ENCODE measurements around the gene ADGRL3. TPM values are rescaled to one million over a fixed set of nuclear protein-coding genes. Genes with fewer than 3 reads are reported as not detected.

Gene ADGRL3
- total RNA-seq, 4 donors from 2014 or later, result 6.1 to 26.0 (median 7.3) TPM

DNA sequence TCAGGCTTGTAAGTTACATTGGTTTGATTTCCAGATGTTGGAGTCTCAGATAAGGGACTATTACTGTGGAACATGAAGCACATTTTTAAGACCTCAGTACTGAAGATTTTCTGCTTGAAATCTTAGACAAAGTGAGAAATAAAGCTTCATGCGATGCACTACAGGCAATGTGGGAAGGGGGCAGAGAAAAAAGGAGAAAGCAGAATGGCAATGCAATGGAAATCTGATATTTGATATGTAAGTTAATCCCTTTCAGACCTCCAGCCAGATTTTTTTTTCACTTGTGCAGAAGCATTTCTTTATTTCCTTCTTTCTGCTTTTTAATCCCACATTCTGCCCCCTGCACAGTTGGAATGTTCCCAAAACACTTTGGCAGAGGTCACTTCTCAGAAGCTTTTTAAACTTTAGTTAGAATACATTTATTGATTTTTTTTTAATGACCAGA is 174.3 kb downstream of the ADGRL3 start:
- TF ChIP-seq EP300 (IDR thresholded peaks at IDR 0.05) (no peak), CTCF (IDR thresholded peaks at IDR 0.05) (no peak), POLR2AphosphoS5 (IDR thresholded peaks at IDR 0.05) (no peak), POLR2A (IDR thresholded peaks at IDR 0.05) (no peak)
- no peaks in the 10 kb centered on the region for H3K27me3 ChIP-seq
- peaks cover 0 to 12% (median 0%) of the 10 kb centered on the region in 3 donors for H3K9me3 ChIP-seq
- H3K27ac ChIP-seq, result no peak overlapping the region
- H3K4me1 ChIP-seq, result peaks cover 0 to 10% (median 0%) of the 10 kb centered on the region in 3 donors
- no peaks in the 10 kb centered on the region for H3K36me3 ChIP-seq
- H3K4me3 ChIP-seq, result no peak overlapping the region
- no peak for ATAC-seq
- 17 to 38% methylated on average over 1 of the region's 1 CpG for WGBS, 2 donors (ENCODE audit: low coverage in 1 of 2)

DNA sequence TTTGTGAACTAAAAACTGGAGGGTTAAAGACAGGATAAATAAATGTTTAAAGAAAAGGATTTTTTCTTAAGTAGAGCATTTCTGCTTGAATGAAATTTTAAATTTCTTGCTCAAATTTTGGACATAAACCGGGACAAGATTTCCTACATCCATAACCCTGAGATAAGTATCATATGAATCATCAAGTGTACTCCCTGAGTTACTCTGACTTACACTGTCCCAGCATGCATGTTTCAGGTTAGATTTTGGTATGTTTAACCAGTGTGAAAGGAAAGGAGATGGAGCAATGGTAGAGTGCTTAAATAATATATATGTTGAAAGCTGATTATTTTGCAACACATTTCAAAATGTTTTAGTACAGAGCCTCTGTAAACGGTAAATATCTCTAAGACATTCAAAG is 175.2 kb downstream of the ADGRL3 start:
- H3K4me1 ChIP-seq, result peaks cover 0 to 10% (median 0%) of the 10 kb centered on the region in 3 donors

GRCh38 chr4:61376301-61376700 is 176.2 kb downstream of the ADGRL3 start:
- Histone ChIP-seq H3K4me3 (no peak overlapping the region), H3K27ac (no peak overlapping the region)

More for the DNA sequence above, 175.2 kb downstream of the ADGRL3 start:
- Histone ChIP-seq H3K27me3 (no peaks in the 10 kb centered on the region), H3K36me3 (no peaks in the 10 kb centered on the region), H3K4me3 (no peak overlapping the region), H3K9me3 (peaks cover 0 to 12% (median 0%) of the 10 kb centered on the region in 3 donors), H3K27ac (no peak overlapping the region)
- WGBS, 2 donors (ENCODE audit: low coverage in 1 of 2), result 48 to 58% methylated on average over 2 of the region's 2 CpGs
- no peak for TF ChIP-seq POLR2A (IDR thresholded peaks at IDR 0.05)
- no peak for TF ChIP-seq CTCF (IDR thresholded peaks at IDR 0.05)
- TF ChIP-seq EP300 (IDR thresholded peaks at IDR 0.05), result no peak
- no peak for TF ChIP-seq POLR2AphosphoS5 (IDR thresholded peaks at IDR 0.05)
- no peak for ATAC-seq

DNA sequence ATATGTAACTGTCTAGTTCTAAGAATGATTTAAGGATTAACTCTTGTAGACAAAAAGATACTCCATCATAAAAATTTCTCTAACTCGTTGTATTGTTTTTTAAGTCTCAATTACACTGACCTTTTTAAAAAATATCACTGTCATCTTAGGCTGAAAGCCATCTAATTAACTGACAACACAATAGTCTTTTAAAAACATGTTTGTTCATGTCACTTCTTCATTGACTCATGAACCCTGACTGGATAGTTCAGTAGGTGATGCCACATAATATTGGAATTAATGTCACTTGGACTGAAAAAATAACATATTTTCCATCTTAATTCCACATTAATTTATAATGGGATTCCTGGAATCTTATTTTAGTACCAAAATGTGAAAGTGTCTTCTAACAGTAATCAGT is 179.3 kb downstream of the ADGRL3 start:
- Histone ChIP-seq H3K4me1 (peaks cover 0 to 8% (median 0%) of the 10 kb centered on the region in 3 donors), H3K4me3 (no peak overlapping the region), H3K27me3 (no peaks in the 10 kb centered on the region), H3K36me3 (no peaks in the 10 kb centered on the region), H3K9me3 (peaks cover 0 to 12% (median 0%) of the 10 kb centered on the region in 3 donors), H3K27ac (no peak overlapping the region)
- whole genome bisulfite sequencing, 2 donors (ENCODE audit: low coverage in 1 of 2), result 58 to 79% methylated on average over 1 of the region's 1 CpG
- TF ChIP-seq CTCF (IDR thresholded peaks at IDR 0.05), result no peak
- no peak for TF ChIP-seq POLR2A (IDR thresholded peaks at IDR 0.05)
- no peak for TF ChIP-seq EP300 (IDR thresholded peaks at IDR 0.05)
- ATAC-seq, result no peak

More at GRCh38 chr4:61376301-61376700, 176.2 kb downstream of the ADGRL3 start:
- no peak for TF ChIP-seq POLR2A (IDR thresholded peaks at IDR 0.05)
- no peak for TF ChIP-seq EP300 (IDR thresholded peaks at IDR 0.05)
- TF ChIP-seq POLR2AphosphoS5 (IDR thresholded peaks at IDR 0.05), result no peak
- no peak for TF ChIP-seq CTCF (IDR thresholded peaks at IDR 0.05)
- Histone ChIP-seq H3K36me3 (no peaks in the 10 kb centered on the region), H3K27me3 (no peaks in the 10 kb centered on the region), H3K9me3 (peaks cover 0 to 12% (median 0%) of the 10 kb centered on the region in 3 donors), H3K4me1 (peaks cover 0 to 10% (median 0%) of the 10 kb centered on the region in 3 donors)
- WGBS, 2 donors (ENCODE audit: low coverage in 1 of 2), result 66 to 73% methylated on average over 3 of the region's 3 CpGs
- no peak for ATAC-seq

DNA sequence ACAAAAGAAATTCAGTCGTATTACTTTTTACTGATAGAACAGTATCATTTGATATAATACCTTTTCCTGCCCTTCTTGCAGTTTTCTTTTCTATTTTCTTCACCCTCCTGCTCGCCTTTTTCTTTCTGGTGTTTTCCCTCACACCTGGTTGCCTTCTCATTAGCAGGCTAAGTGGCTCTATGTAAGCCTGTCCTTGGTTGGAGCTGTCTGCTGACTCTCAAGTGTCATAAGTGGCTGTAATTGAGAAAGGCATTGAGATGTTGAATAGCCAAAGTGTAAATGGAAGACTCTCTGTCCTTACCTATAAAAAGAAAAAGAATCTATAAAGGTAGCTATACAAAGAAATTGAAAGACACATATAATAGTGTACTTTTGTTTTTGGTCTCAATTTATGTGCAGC is 180.7 kb downstream of the ADGRL3 start:
- 75 to 78% methylated on average over 2 of the region's 2 CpGs for WGBS, 2 donors (ENCODE audit: low coverage in 1 of 2)
- H3K4me3 ChIP-seq, result no peak overlapping the region
- no peaks in the 10 kb centered on the region for H3K36me3 ChIP-seq
- TF ChIP-seq CTCF (IDR thresholded peaks at IDR 0.05), result no peak
- no peak for TF ChIP-seq POLR2A (IDR thresholded peaks at IDR 0.05)
- TF ChIP-seq EP300 (IDR thresholded peaks at IDR 0.05), result no peak
- no peak for TF ChIP-seq POLR2AphosphoS5 (IDR thresholded peaks at IDR 0.05)
- H3K27ac ChIP-seq, result no peak overlapping the region
- H3K27me3 ChIP-seq, result no peaks in the 10 kb centered on the region
- no peaks in the 10 kb centered on the region for H3K4me1 ChIP-seq
- H3K9me3 ChIP-seq, result peaks cover 0 to 12% (median 0%) of the 10 kb centered on the region in 3 donors
- ATAC-seq, result no peak
